HG03066 (cell line): ENCODE data around the gene ARMH3.

Experiments
- ATAC-seq: cut with Tn5 transposase; IDR thresholded peaks from one replicate; pipeline ENCODE4 v1.9.1; 2021; ENCODE audit warnings: low read depth; ENCODE audit not compliant: unreplicated experiment

The ARMH3 gene

GRCh38 chr10:101875068-101875688, 180.8 kb downstream of the ARMH3 start:
- no peak for ATAC-seq

GRCh38 chr10:101874252-101874651, 181.7 kb downstream of the ARMH3 start:
- ATAC-seq, result no peak

- ATAC-seq, result no peak
Observed at GRCh38 chr10:101867931-101868330, 188.0 kb downstream of the ARMH3 start.

- no peak for ATAC-seq
Observed at GRCh38 chr10:101859530-101859929, 196.4 kb downstream of the ARMH3 start.

GRCh38 chr10:101858723-101859500, 197.1 kb downstream of the ARMH3 start:
- peak; percentile 80 for ATAC-seq

- no peak for ATAC-seq
Observed at GRCh38 chr10:101857802-101858476, 198.0 kb downstream of the ARMH3 start.

- ATAC-seq, result no peak
Observed at GRCh38 chr10:101856626-101857025, 199.3 kb downstream of the ARMH3 start.

- no peak for ATAC-seq
Observed at GRCh38 chr10:101851411-101852116, 204.4 kb downstream of the ARMH3 start.

- no peak for ATAC-seq
Observed at GRCh38 chr10:101850749-101851148, 205.2 kb downstream of the ARMH3 start.

- no peak for ATAC-seq
Observed at GRCh38 chr10:101848894-101849351, 207.1 kb downstream of the ARMH3 start.

- no peak for ATAC-seq
Observed at GRCh38 chr10:101848408-101848807, 207.6 kb downstream of the ARMH3 start.

- no peak for ATAC-seq
Observed at GRCh38 chr10:101845893-101846292, 210.1 kb downstream of the ARMH3 start.

- ATAC-seq, result no peak
Observed at GRCh38 chr10:101843032-101844021, 212.6 kb downstream of the ARMH3 start, which contains the start of gene KCNIP2. Gene KCNIP2, minus strand, starts transcription at chr10:101843800. Its CDS starts 232 bp downstream, at chr10:101843568.

GRCh38 chr10:101841826-101842225, 214.1 kb downstream of the ARMH3 start:
- ATAC-seq, result no peak

GRCh38 chr10:101840741-101841453, 215.1 kb downstream of the ARMH3 start:
- ATAC-seq, result no peak

- no peak for ATAC-seq
Observed at GRCh38 chr10:101840102-101840684, 215.8 kb downstream of the ARMH3 start.

- ATAC-seq, result no peak
Observed at GRCh38 chr10:101839416-101840063, 216.4 kb downstream of the ARMH3 start.

GRCh38 chr10:101839002-101839401, 217.0 kb downstream of the ARMH3 start:
- ATAC-seq, result no peak
